Activated T-cell treated with anti-CD3 and anti-CD28 coated beads, Interleukin-2, amount 50 U/mL, for 4 hours (primary cell): ENCODE measurements around the gene KIF16B. TPM values are rescaled to one million over a fixed set of nuclear protein-coding genes. Genes with fewer than 3 reads are reported as not detected.

Experiments used
- ATAC-seq, 2 donors: fragments of 200-7000 bp; cut with Tn5 transposase; one replicate each; pipeline ENCODE4 v1.10.0; 2021
- DNase-seq: peaks from one replicate; pipeline ENCODE4 v3.0.0-alpha.2; 2020
- H3K27me3 Mint-ChIP-seq: one replicate; pipeline ENCODE4 v1.8.0; 2021; ENCODE audit warnings: low read depth, mixed read lengths
- H3K36me3 Mint-ChIP-seq: one replicate; pipeline ENCODE4 v1.8.0; 2022; ENCODE audit warnings: mixed read lengths; ENCODE audit not compliant: insufficient read depth
- H3K4me1 Mint-ChIP-seq: one replicate; pipeline ENCODE4 v1.8.0; 2021; ENCODE audit warnings: low read depth, mixed read lengths
- H3K4me3 Mint-ChIP-seq: one replicate; pipeline ENCODE4 v1.8.0; 2021; ENCODE audit warnings: mild to moderate bottlenecking, moderate library complexity, mixed read lengths
- H3K9me3 Mint-ChIP-seq: one replicate; pipeline ENCODE4 v1.8.0; 2021; ENCODE audit warnings: mixed read lengths
- total RNA-seq, 3 donors: library from RNA; stranded (reverse); gene quantifications; one replicate each; pipeline ENCODE4 v1.2.1, GENCODE V29; 2021

Gene KIF16B
- total RNA-seq, 3 donors from 2014 or later = 3.7 to 6.4 (median 4.8) TPM

GRCh38 chr20:16368645-16369292, 204.5 kb downstream of the KIF16B start:
- DNase-seq = no peak
- Mint-ChIP-seq H3K27me3 (no peaks in the 10 kb centered on the region), H3K36me3 (peaks cover 24% of the 10 kb centered on the region), H3K4me3 (no peak overlapping the region), H3K4me1 (no peaks in the 10 kb centered on the region), H3K9me3 (no peaks in the 10 kb centered on the region)
- no peak for ATAC-seq

DNA sequence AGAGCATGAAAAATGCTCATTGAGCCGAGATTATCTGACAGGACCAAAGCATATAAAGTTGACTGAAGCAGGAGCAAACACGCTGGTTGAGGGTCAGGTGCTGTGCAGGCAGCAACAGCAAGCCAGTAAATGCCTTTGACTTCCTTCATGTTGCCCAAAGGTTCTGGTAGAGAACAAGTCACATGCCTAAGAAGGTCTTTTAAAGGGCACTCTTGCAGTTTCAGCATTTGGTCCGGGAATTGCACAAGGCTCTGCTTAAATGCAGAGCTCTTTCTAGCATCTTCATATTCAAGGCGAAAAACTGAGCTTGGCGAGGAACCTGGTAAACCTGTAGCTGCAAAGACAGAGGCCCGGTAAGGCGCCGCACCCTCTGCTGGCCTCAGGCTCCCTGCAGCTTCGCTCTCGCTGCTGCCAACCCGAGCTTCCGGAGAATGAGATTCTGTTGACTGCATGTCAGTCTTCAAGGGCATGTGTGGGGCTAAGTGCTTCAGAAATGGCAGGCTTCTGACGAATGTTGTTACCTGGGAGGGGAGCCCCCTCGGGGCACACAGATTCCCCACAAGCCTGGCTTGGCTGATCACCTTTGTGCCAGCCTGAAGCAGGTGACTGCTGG, 205.2 kb downstream of the KIF16B start:
- no peaks in the 10 kb centered on the region for H3K27me3 Mint-ChIP-seq
- no peaks in the 10 kb centered on the region for H3K9me3 Mint-ChIP-seq
- H3K4me1 Mint-ChIP-seq = no peaks in the 10 kb centered on the region
- no peak overlapping the region for H3K4me3 Mint-ChIP-seq
- ATAC-seq = no peak
- H3K36me3 Mint-ChIP-seq = peaks cover 24% of the 10 kb centered on the region
- DNase-seq = no peak

DNA sequence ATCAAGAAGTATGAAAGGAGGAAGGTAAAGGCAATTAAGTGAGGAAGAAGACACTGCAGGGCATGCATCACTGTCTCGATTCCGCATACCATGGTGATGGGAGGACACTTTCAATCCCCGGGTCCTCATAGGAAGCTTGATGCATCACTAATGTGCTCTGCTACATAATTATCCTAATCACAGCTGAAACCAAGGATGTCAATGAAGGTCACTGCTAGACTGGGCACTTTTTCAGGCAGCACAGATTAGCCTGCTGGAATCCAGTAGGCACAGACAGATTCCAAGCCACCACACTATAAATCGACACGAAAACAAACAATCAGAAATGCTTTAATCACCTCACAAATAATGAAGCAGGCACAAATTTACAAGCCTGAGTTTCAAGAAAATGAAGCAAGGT, 206.7 kb downstream of the KIF16B start:
- H3K4me1 Mint-ChIP-seq = no peaks in the 10 kb centered on the region

DNA sequence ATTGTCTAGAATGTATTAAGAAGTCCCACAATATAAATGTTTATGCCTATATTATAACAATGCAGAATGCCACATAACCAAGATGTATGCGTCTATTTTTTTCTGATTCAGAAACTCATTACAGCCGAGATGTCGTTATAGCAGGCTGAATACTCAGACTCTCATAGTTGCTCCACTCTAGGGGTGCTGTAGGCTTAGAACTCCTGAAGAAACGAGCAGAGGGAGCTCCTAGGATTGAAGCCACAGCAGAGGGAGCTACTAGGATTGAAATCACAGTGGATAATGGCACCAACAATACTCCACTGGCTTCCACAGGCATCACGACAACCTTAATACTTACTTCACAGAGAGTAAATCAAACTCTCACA, 208.9 kb downstream of the KIF16B start:
- H3K36me3 Mint-ChIP-seq = peaks cover 15% of the 10 kb centered on the region
- no peaks in the 10 kb centered on the region for H3K4me1 Mint-ChIP-seq
- H3K9me3 Mint-ChIP-seq = no peaks in the 10 kb centered on the region
- H3K27me3 Mint-ChIP-seq = no peaks in the 10 kb centered on the region
- ATAC-seq (no peak), DNase-seq (no peak)
- H3K4me3 Mint-ChIP-seq = no peak overlapping the region

More for the DNA sequence above, 206.7 kb downstream of the KIF16B start:
- ATAC-seq (no peak), DNase-seq (no peak)
- Mint-ChIP-seq H3K9me3 (no peaks in the 10 kb centered on the region), H3K4me3 (no peak overlapping the region), H3K27me3 (no peaks in the 10 kb centered on the region), H3K36me3 (peaks cover 16% of the 10 kb centered on the region)

- H3K4me3 Mint-ChIP-seq = no peak overlapping the region
- no peaks in the 10 kb centered on the region for H3K9me3 Mint-ChIP-seq
- H3K4me1 Mint-ChIP-seq = no peaks in the 10 kb centered on the region
- H3K27me3 Mint-ChIP-seq = no peaks in the 10 kb centered on the region
- DNase-seq = no peak
- ATAC-seq = no peak
- H3K36me3 Mint-ChIP-seq = peaks cover 15% of the 10 kb centered on the region
Observed at GRCh38 chr20:16363506-16364319, 209.5 kb downstream of the KIF16B start.

- H3K4me3 Mint-ChIP-seq = no peak overlapping the region
- no peaks in the 10 kb centered on the region for H3K9me3 Mint-ChIP-seq
- no peak for DNase-seq
- ATAC-seq = no peak
- no peaks in the 10 kb centered on the region for H3K4me1 Mint-ChIP-seq
- H3K36me3 Mint-ChIP-seq = peaks cover 13% of the 10 kb centered on the region
- H3K27me3 Mint-ChIP-seq = no peaks in the 10 kb centered on the region
Observed at GRCh38 chr20:16362642-16363041, 210.6 kb downstream of the KIF16B start.

DNA sequence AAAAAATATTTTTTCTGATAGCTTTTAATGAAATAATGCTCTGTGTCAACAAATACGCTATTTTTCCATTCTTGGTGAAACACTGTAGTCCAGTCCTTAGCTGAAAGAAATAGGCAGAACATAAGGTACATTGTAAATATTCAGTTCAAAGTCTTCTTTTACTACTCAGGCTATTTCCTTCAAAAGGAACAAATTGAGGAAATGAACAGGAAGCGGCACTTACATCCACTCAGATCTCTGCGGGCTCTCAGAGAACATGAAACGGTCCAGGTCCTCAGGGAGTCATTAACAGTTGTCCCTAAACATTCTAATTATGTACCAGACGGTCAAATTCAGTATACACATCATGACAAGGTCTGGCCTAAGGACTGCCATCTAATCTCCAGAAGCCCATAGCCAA, 212.6 kb downstream of the KIF16B start:
- Mint-ChIP-seq H3K4me3 (no peak overlapping the region), H3K27me3 (no peaks in the 10 kb centered on the region), H3K4me1 (no peaks in the 10 kb centered on the region), H3K36me3 (peaks cover 5% of the 10 kb centered on the region), H3K9me3 (no peaks in the 10 kb centered on the region)
- ATAC-seq = no peak
- DNase-seq = no peak

DNA sequence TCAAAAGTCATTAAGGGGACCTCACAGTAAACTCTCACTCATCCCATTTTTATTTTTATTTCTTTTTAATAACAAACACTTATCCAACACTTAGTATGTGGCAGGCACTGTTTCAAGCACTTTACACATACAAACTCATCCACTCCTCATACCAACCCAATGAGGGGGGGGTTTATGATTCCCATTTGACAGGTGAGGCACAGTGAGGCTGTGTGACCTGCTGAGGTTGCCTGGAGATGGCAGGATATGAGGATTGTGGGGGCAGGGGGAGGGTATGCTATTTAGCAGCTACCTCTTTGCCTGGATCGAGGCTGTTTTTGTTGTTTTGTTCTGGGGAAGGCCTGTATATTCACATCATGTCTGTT, 219.8 kb downstream of the KIF16B start:
- ATAC-seq (no peak), DNase-seq (no peak)
- no peaks in the 10 kb centered on the region for H3K9me3 Mint-ChIP-seq
- H3K27me3 Mint-ChIP-seq = no peaks in the 10 kb centered on the region
- H3K36me3 Mint-ChIP-seq = peaks cover 5% of the 10 kb centered on the region
- H3K4me1 Mint-ChIP-seq = no peaks in the 10 kb centered on the region
- no peak overlapping the region for H3K4me3 Mint-ChIP-seq

DNA sequence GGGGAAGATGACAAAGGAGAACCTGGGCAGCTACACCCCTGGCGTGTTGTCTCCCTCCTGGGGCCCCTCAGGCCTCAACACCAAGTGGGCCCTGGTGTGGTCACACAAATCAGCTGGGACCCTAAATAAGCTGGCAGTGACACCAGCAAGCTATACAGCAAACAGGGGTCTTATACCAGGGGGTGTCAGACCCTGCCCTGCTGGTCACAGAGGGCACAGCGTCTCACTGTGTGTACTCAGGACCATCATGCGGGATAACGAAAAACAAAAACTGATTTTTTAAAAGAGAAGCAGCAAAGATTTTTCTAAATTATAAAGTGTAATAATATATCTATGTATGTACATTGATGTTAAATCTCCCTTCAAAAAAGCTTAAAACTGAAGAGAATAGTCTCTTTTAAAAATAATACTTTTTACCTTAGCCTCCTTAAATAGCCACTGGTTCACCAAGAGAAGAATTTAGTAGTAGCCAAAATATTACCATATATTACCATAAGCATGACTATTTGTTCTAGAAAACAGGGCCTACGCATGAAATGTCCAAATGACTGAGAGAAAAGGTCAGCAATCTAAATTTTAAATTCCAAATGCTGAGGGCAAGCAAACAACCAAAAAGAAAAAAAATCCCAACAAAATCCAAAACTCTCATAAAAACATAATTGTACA, 220.4 kb downstream of the KIF16B start:
- no peak for ATAC-seq
- no peak for DNase-seq
- Mint-ChIP-seq H3K4me3 (no peak overlapping the region), H3K27me3 (no peaks in the 10 kb centered on the region), H3K36me3 (peaks cover 9% of the 10 kb centered on the region), H3K9me3 (no peaks in the 10 kb centered on the region), H3K4me1 (no peaks in the 10 kb centered on the region)

GRCh38 chr20:16352321-16352720, 220.9 kb downstream of the KIF16B start:
- Mint-ChIP-seq H3K9me3 (no peaks in the 10 kb centered on the region), H3K4me3 (no peak overlapping the region), H3K36me3 (peaks cover 10% of the 10 kb centered on the region), H3K27me3 (no peaks in the 10 kb centered on the region), H3K4me1 (no peaks in the 10 kb centered on the region)
- ATAC-seq (no peak), DNase-seq (no peak)

DNA sequence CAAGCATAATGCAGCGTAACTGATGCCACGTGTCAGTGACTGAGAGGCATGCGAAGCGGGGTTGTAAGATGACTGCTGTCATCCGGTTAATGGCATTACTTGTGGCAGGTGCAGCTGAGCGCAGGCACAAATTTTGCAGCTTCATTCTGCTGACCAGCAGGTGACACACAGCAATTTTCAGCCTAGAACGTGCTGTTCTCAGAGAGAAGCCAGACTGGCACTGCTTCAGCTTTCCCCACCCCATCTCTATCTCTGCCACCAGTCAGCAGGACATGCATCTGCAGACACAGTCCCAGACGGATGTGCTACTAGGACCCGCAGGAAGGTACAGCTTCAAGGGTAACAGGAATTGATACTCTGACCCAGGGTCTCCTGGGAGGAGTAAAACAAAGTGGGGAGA, 221.8 kb downstream of the KIF16B start:
- no peaks in the 10 kb centered on the region for H3K27me3 Mint-ChIP-seq
- no peaks in the 10 kb centered on the region for H3K9me3 Mint-ChIP-seq
- no peaks in the 10 kb centered on the region for H3K4me1 Mint-ChIP-seq
- peaks cover 10% of the 10 kb centered on the region for H3K36me3 Mint-ChIP-seq
- no peak for DNase-seq
- ATAC-seq = no peak
- H3K4me3 Mint-ChIP-seq = no peak overlapping the region

GRCh38 chr20:16350465-16350864, 222.8 kb downstream of the KIF16B start:
- ATAC-seq = no peak
- Mint-ChIP-seq H3K9me3 (no peaks in the 10 kb centered on the region), H3K36me3 (peaks cover 15% of the 10 kb centered on the region), H3K4me3 (no peak overlapping the region), H3K27me3 (no peaks in the 10 kb centered on the region), H3K4me1 (no peaks in the 10 kb centered on the region)
- DNase-seq = no peak

- Mint-ChIP-seq H3K9me3 (no peaks in the 10 kb centered on the region), H3K27me3 (no peaks in the 10 kb centered on the region), H3K4me1 (no peaks in the 10 kb centered on the region), H3K4me3 (no peak overlapping the region), H3K36me3 (peaks cover 17% of the 10 kb centered on the region)
- DNase-seq (no peak), ATAC-seq (no peak)
Observed at GRCh38 chr20:16349523-16350260, 223.6 kb downstream of the KIF16B start.

- no peak for DNase-seq
- Mint-ChIP-seq H3K27me3 (no peaks in the 10 kb centered on the region), H3K9me3 (no peaks in the 10 kb centered on the region), H3K4me3 (no peak overlapping the region), H3K36me3 (peaks cover 23% of the 10 kb centered on the region), H3K4me1 (no peaks in the 10 kb centered on the region)
- no peak for ATAC-seq
Observed at GRCh38 chr20:16346956-16347355, 226.3 kb downstream of the KIF16B start.
